HepG2 (cell line): ENCODE measurements around the gene UBL7. TPM values are rescaled to one million over a fixed set of nuclear protein-coding genes. Genes with fewer than 3 reads are reported as not detected.
A peak's percentile ranks its signal among the peaks of the same experiment; 100 is the strongest.

Source experiments
- CBX1 ChIP-seq: IDR thresholded peaks from one replicate; pipeline ENCODE4 v1.6.1; 2016; ENCODE audit warnings: antibody characterized with exemption, low read depth
- DPF2 ChIP-seq: sonication (generic); formaldehyde crosslinking; IDR thresholded peaks from 2 replicates; pipeline ENCODE4 v1.4.0; 2020; ENCODE audit warnings: mild to moderate bottlenecking, low read depth, missing genetic modification reagents, borderline replicate concordance
- HNRNPLL ChIP-seq: fragments of 200-400 bp; formaldehyde crosslinking; IDR thresholded peaks from 2 replicates; pipeline ENCODE4 v1.6.1; 2017; ENCODE audit warnings: mild to moderate bottlenecking, low read depth, low read length; ENCODE audit not compliant: poor library complexity, severe bottlenecking
- MLLT10 ChIP-seq: sonication (generic); formaldehyde crosslinking; IDR thresholded peaks from 2 replicates; pipeline ENCODE4 v1.4.0; 2020; ENCODE audit warnings: missing genetic modification reagents
- MZF1 ChIP-seq: sonication (generic); formaldehyde crosslinking; IDR thresholded peaks from 2 replicates; pipeline ENCODE4 v1.8.1; 2023; ENCODE audit warnings: mild to moderate bottlenecking, missing genetic modification reagents, borderline replicate concordance
- NCOA5 ChIP-seq: sonication (generic); formaldehyde crosslinking; IDR thresholded peaks from 2 replicates; pipeline ENCODE4 v1.4.0; 2020; ENCODE audit warnings: missing genetic modification reagents
- NFE2 ChIP-seq: sonication (generic); formaldehyde crosslinking; IDR thresholded peaks from 2 replicates; pipeline ENCODE4 v1.4.0; 2020; ENCODE audit warnings: missing genetic modification reagents
- RAD21 ChIP-seq: fragments of 450-650 bp; formaldehyde crosslinking; IDR thresholded peaks from 2 replicates; pipeline ENCODE4 v1.5.0; 2020; ENCODE audit warnings: mild to moderate bottlenecking
- SKI ChIP-seq: fragments of 450-650 bp; IDR thresholded peaks from one replicate; pipeline ENCODE4 v1.6.1; 2018; ENCODE audit warnings: mild to moderate bottlenecking; ENCODE audit not compliant: partially characterized antibody
- SMYD3 ChIP-seq: sonication (generic); formaldehyde crosslinking; IDR thresholded peaks from 2 replicates; pipeline ENCODE4 v1.8.1; 2023; ENCODE audit warnings: mild to moderate bottlenecking, missing genetic modification reagents
- SOX5 ChIP-seq: IDR thresholded peaks from 2 replicates; pipeline ENCODE4 v1.6.1; 2016; ENCODE audit warnings: borderline replicate concordance
- TBL1XR1 ChIP-seq: fragments of 150-350 bp; IDR thresholded peaks from 2 replicates; pipeline ENCODE4 v1.6.1; 2014; ENCODE audit warnings: borderline replicate concordance, low read length; ENCODE audit not compliant: partially characterized antibody
- TBX2 ChIP-seq: sonication (generic); formaldehyde crosslinking; IDR thresholded peaks from 2 replicates; pipeline ENCODE4 v1.5.0; 2020; ENCODE audit warnings: missing genetic modification reagents, mild to moderate bottlenecking, borderline replicate concordance
- THAP11 ChIP-seq: IDR thresholded peaks from 2 replicates; pipeline ENCODE4 v1.6.1; 2016; ENCODE audit warnings: missing biosample characterization, missing genetic modification reagents
- U2AF1 ChIP-seq: fragments of 200-400 bp; formaldehyde crosslinking; optimal IDR thresholded peaks from 2 replicates; pipeline ENCODE3; 2017; ENCODE audit warnings: mild to moderate bottlenecking, low read depth, low read length
- ZBTB7A ChIP-seq: sonication (generic); formaldehyde crosslinking; IDR thresholded peaks from 2 replicates; pipeline ENCODE4 v1.8.0; 2022; ENCODE audit warnings: mild to moderate bottlenecking, missing genetic modification reagents
- ZFAT ChIP-seq: sonication (generic); formaldehyde crosslinking; conservative IDR thresholded peaks from 2 replicates; pipeline ENCODE4 v1.8.1; 2023; ENCODE audit warnings: missing genetic modification reagents, inconsistent platforms
- ZNF367 ChIP-seq: sonication (generic); formaldehyde crosslinking; IDR thresholded peaks from 2 replicates; pipeline ENCODE4 v1.4.0; 2020; ENCODE audit warnings: missing genetic modification reagents, borderline replicate concordance
- ZNF468 ChIP-seq: sonication (generic); formaldehyde crosslinking; IDR thresholded peaks from 2 replicates; pipeline ENCODE4 v1.8.0; 2022; ENCODE audit warnings: mild to moderate bottlenecking, moderate library complexity, missing genetic modification reagents
- ZNF850 ChIP-seq: sonication (generic); formaldehyde crosslinking; conservative IDR thresholded peaks from 2 replicates; pipeline ENCODE4 v1.9.0; 2021; ENCODE audit warnings: mild to moderate bottlenecking, missing genetic modification reagents
- ZNF883 ChIP-seq: sonication (generic); formaldehyde crosslinking; IDR thresholded peaks from 2 replicates; pipeline ENCODE4 v1.5.1; 2020; ENCODE audit warnings: mild to moderate bottlenecking, missing genetic modification reagents; ENCODE audit errors: not compliant biosample characterization
- ZNF891 ChIP-seq: sonication (generic); formaldehyde crosslinking; IDR thresholded peaks from 2 replicates; pipeline ENCODE4 v1.5.0; 2020; ENCODE audit warnings: mild to moderate bottlenecking, missing genetic modification reagents
- ZSCAN20 ChIP-seq: sonication (generic); formaldehyde crosslinking; IDR thresholded peaks from 2 replicates; pipeline ENCODE4 v1.4.0; 2020; ENCODE audit warnings: missing genetic modification reagents, mild to moderate bottlenecking, borderline replicate concordance
- polyA plus RNA-seq, 8 experiments: library from polyadenylated mRNA; depleted of rRNA in 3 of 8; stranded (reverse) in 7 of 8; unstranded in 1 of 8; fragments of >200 nt; fragmentation: Illumina TruSeq in 4 of 8; extraction: Trizol in 4 of 8; gene quantifications; 2 replicates each; pipeline versions ENCODE4 v1.2.1 to v1.2.3, GENCODE V29; 2011 to 2016; ENCODE audit warnings: low read depth in 4 of 8, missing spikeins in 1 of 8, mixed read lengths in 1 of 8; ENCODE audit not compliant: insufficient read depth in 1 of 8
- total RNA-seq, 5 experiments: library from RNA; depleted of rRNA; stranded (reverse); fragments of >200 nt; fragmentation: Illumina TruSeq; extraction: Trizol; gene quantifications; 2 replicates each; pipeline ENCODE4 v1.2.3, GENCODE V29; 2016; ENCODE audit warnings: low read depth in 1 of 5
- TF ChIP-seq, protein P1 (sequence below): sonication (generic); formaldehyde crosslinking; IDR thresholded peaks from 2 replicates; pipeline ENCODE4 v1.9.0; 2022; ENCODE audit warnings: low read depth, missing genetic modification reagents
- TF ChIP-seq, protein P2 (sequence below), 2 experiments: IDR thresholded peaks; 2 replicates each; pipeline ENCODE4 v1.6.1; 2011 to 2012; ENCODE audit warnings: low read length in 2 of 2, borderline replicate concordance in 1 of 2, low read depth in 1 of 2, mild to moderate bottlenecking in 1 of 2, moderate library complexity in 1 of 2

UBL7 gene
- total and polyA plus RNA-seq, 2 of the 13 experiments (the other 11 are each of a cell fraction or from before 2014, with no cell fraction given): 55.0 to 63.5 TPM

- TF ChIP-seq ZNF850 (CRISPR knock-in tag) (no peak), NCOA5 (no peak), NFE2 (CRISPR knock-in tag) (no peak), SOX5 (CRISPR knock-in tag) (peak; percentile 59; the same call in 1 of the 2 replicates), DPF2 (peak; percentile 64; the same call in 1 of the 2 replicates), TBX2 (no peak), ZBTB7A (CRISPR knock-in tag) (no peak), CBX1 (no peak), RAD21 (CRISPR knock-in tag) (no peak), ZNF367 (CRISPR knock-in tag) (no peak), SKI (no peak), ZNF883 (no peak), U2AF1 (peak; percentile 69), ZFAT (CRISPR knock-in tag) (no peak), HNRNPLL (peak; percentile 45), MLLT10 (CRISPR knock-in tag) (no peak), TBL1XR1 (no peak), THAP11 (CRISPR knock-in tag) (peak; percentile 48; the same call in 1 of the 2 replicates), SMYD3 (CRISPR knock-in tag) (no peak), ZSCAN20 (CRISPR knock-in tag) (no peak), ZNF468 (CRISPR knock-in tag) (0 out of 2 replicates have a peak, but pooled peaks have one; percentile 60), MZF1 (CRISPR knock-in tag) (no peak), ZNF891 (0 out of 2 replicates have a peak, but pooled peaks have one; percentile 27)
- TF ChIP-seq, protein P1, sequence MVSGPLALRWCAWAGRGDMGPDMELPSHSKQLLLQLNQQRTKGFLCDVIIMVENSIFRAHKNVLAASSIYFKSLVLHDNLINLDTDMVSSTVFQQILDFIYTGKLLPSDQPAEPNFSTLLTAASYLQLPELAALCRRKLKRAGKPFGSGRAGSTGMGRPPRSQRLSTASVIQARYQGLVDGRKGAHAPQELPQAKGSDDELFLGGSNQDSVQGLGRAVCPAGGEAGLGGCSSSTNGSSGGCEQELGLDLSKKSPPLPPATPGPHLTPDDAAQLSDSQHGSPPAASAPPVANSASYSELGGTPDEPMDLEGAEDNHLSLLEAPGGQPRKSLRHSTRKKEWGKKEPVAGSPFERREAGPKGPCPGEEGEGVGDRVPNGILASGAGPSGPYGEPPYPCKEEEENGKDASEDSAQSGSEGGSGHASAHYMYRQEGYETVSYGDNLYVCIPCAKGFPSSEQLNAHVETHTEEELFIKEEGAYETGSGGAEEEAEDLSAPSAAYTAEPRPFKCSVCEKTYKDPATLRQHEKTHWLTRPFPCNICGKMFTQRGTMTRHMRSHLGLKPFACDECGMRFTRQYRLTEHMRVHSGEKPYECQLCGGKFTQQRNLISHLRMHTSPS: peak; percentile 96
- TF ChIP-seq, protein P2, sequence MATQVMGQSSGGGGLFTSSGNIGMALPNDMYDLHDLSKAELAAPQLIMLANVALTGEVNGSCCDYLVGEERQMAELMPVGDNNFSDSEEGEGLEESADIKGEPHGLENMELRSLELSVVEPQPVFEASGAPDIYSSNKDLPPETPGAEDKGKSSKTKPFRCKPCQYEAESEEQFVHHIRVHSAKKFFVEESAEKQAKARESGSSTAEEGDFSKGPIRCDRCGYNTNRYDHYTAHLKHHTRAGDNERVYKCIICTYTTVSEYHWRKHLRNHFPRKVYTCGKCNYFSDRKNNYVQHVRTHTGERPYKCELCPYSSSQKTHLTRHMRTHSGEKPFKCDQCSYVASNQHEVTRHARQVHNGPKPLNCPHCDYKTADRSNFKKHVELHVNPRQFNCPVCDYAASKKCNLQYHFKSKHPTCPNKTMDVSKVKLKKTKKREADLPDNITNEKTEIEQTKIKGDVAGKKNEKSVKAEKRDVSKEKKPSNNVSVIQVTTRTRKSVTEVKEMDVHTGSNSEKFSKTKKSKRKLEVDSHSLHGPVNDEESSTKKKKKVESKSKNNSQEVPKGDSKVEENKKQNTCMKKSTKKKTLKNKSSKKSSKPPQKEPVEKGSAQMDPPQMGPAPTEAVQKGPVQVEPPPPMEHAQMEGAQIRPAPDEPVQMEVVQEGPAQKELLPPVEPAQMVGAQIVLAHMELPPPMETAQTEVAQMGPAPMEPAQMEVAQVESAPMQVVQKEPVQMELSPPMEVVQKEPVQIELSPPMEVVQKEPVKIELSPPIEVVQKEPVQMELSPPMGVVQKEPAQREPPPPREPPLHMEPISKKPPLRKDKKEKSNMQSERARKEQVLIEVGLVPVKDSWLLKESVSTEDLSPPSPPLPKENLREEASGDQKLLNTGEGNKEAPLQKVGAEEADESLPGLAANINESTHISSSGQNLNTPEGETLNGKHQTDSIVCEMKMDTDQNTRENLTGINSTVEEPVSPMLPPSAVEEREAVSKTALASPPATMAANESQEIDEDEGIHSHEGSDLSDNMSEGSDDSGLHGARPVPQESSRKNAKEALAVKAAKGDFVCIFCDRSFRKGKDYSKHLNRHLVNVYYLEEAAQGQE (IDR thresholded peaks at IDR 0.05; ENCODE audit: borderline replicate concordance in 1 of 2, low read depth in 1 of 2, low read length in 2 of 2): no peak
These were observed 39.4 kb downstream of the UBL7 start (continued) for GRCh38 chr15:74421302-74422245.
